ENCODE measurements around the gene STX12. TPM values are rescaled to one million over a fixed set of nuclear protein-coding genes. Genes with fewer than 3 reads are reported as not detected.

The STX12 gene
- total RNA-seq, 2 donors from 2014 or later, result 22.6 to 26.7 TPM

DNA sequence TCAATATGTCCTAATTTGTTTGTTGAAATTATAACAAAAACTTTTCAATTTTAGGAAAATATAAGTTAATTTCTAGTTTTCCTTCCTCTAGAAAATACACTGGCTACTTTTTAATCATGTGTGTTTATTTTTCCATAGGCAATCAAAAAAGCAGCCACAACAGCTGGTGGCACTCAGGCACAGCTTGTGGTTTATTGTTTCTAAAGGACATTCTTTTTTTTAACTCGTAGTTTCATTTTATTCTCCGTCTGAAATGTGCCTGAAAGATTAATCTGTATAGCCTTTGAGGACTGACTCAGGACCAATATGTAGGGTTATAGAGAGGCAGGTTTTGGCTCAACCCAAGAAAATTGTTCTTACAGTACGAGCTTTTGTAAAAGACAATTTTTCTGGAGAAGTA lies 20.7 kb upstream of the STX12 start:
- H3K27ac ChIP-seq, result no peak overlapping the region
- H3K36me3 ChIP-seq (replicated peaks in 1 of 2; ENCODE audit: insufficient read depth in 1 of 2, low read depth in 2 of 2), result peaks cover 9% of the 10 kb centered on the region in 2 donors
- no peak for TF ChIP-seq POLR2A (IDR thresholded peaks at IDR 0.05)
- TF ChIP-seq, protein P1, sequence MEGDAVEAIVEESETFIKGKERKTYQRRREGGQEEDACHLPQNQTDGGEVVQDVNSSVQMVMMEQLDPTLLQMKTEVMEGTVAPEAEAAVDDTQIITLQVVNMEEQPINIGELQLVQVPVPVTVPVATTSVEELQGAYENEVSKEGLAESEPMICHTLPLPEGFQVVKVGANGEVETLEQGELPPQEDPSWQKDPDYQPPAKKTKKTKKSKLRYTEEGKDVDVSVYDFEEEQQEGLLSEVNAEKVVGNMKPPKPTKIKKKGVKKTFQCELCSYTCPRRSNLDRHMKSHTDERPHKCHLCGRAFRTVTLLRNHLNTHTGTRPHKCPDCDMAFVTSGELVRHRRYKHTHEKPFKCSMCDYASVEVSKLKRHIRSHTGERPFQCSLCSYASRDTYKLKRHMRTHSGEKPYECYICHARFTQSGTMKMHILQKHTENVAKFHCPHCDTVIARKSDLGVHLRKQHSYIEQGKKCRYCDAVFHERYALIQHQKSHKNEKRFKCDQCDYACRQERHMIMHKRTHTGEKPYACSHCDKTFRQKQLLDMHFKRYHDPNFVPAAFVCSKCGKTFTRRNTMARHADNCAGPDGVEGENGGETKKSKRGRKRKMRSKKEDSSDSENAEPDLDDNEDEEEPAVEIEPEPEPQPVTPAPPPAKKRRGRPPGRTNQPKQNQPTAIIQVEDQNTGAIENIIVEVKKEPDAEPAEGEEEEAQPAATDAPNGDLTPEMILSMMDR (IDR thresholded peaks at IDR 0.05), result no peak
- 26 to 44% methylated on average over 3 of the region's 3 CpGs for WGBS, 2 donors
- H3K4me3 ChIP-seq, result no peak overlapping the region
- ATAC-seq (no peak), DNase-seq (peak in 1 of 4 donors; percentile 7)
- no peaks in the 10 kb centered on the region for H3K9me3 ChIP-seq
- intact Hi-C loops (cut with DNase I), result no loop called here
- peaks cover 7% of the 10 kb centered on the region for H3K4me1 ChIP-seq
- H3K27me3 ChIP-seq, result no peaks in the 10 kb centered on the region

DNA sequence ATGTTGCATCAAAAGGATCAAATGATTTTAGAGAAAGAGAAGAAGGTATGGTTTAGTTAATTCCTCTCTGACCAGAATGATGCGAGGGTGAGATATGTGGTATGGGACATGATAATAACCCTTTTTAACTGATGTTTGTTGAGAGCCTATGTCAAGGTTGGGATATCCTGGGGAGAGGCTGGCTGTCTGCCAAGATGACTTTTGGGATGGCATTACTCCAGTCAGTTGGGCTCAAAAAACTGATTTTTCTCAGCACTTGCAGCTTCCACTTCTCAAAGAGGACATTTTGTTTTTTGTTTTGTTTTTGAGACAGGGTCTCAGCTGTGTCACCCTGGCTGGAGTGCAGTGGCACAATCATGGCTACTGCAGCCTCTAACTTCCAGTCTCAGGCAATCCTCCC lies 17.7 kb upstream of the STX12 start:
- no peak for ATAC-seq
- Histone ChIP-seq H3K27me3 (no peaks in the 10 kb centered on the region), H3K4me3 (no peak overlapping the region), H3K4me1 (peaks cover 7% of the 10 kb centered on the region), H3K9me3 (no peaks in the 10 kb centered on the region), H3K27ac (no peak overlapping the region), H3K36me3 (replicated peaks in 1 of 2; ENCODE audit: insufficient read depth in 1 of 2, low read depth in 2 of 2) (peaks cover 0 to 6% of the 10 kb centered on the region in 2 donors)
- WGBS, 2 donors, result 85 to 86% methylated on average over 1 of the region's 1 CpG
- DNase-seq, result no peak
- intact Hi-C loops (cut with DNase I), result no loop called here
- no peak for TF ChIP-seq POLR2A (IDR thresholded peaks at IDR 0.05)
- TF ChIP-seq, protein P1 (IDR thresholded peaks at IDR 0.05), result no peak

DNA sequence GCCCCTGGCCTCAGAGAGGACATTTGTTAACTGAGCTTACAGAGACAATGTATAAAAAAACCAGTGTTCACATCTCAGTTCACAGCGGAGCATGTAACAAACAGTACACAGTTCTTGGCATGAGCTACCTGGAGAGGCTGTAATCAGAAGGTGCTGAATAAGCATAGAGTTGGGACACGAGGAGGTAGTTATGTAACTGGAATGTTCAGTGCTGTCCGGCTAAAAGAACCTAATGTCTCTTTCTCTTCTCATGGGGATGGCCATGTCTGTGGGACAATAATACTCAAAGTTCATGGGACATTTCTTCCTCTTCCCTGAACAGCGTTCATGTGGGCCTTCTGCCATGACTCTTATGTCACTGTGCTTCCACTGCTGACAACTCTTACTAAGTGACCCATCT lies 17.2 kb upstream of the STX12 start:
- H3K9me3 ChIP-seq, result no peaks in the 10 kb centered on the region
- 48 to 53% methylated on average over 4 of the region's 4 CpGs for WGBS, 2 donors
- DNase-seq, result no peak
- no peak for TF ChIP-seq POLR2A (IDR thresholded peaks at IDR 0.05)
- TF ChIP-seq, protein P1 (IDR thresholded peaks at IDR 0.05), result no peak
- no peaks in the 10 kb centered on the region for H3K27me3 ChIP-seq
- peaks cover 7% of the 10 kb centered on the region for H3K4me1 ChIP-seq
- H3K4me3 ChIP-seq, result no peak overlapping the region
- intact Hi-C loops (cut with DNase I), result no loop called here
- no peak overlapping the region for H3K27ac ChIP-seq
- H3K36me3 ChIP-seq (replicated peaks in 1 of 2; ENCODE audit: insufficient read depth in 1 of 2, low read depth in 2 of 2), result peaks cover 0 to 6% of the 10 kb centered on the region in 2 donors
- ATAC-seq, result no peak

DNA sequence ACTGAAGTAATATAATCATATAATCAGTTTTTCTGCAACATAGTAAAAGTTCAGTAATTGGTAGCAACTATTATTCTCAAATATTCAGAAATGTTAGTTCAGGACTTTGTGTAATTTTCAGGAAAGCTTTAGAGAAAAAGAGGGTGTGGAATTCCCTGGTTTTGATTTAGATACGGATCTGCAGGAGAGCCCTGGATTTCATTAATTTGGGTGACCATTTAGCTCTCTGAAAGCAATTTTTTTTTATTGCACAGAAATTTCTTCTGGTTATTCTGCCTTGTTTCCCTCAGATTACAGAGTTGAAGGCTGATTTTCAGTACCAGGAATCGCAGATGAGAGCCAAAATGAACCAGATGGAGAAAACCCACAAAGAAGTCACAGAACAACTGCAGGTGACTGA lies 13.8 kb upstream of the STX12 start:
- intact Hi-C loops (cut with DNase I), result no loop called here
- 90 to 96% methylated on average over 2 of the region's 2 CpGs for WGBS, 2 donors
- Histone ChIP-seq H3K4me3 (no peak overlapping the region), H3K36me3 (replicated peaks in 1 of 2; ENCODE audit: insufficient read depth in 1 of 2, low read depth in 2 of 2) (peaks cover 0 to 6% of the 10 kb centered on the region in 2 donors), H3K27ac (no peak overlapping the region), H3K9me3 (no peaks in the 10 kb centered on the region), H3K27me3 (no peaks in the 10 kb centered on the region), H3K4me1 (no peaks in the 10 kb centered on the region)
- TF ChIP-seq, protein P1 (IDR thresholded peaks at IDR 0.05), result no peak
- no peak for TF ChIP-seq POLR2A (IDR thresholded peaks at IDR 0.05)
- DNase-seq (no peak), ATAC-seq (no peak)

DNA sequence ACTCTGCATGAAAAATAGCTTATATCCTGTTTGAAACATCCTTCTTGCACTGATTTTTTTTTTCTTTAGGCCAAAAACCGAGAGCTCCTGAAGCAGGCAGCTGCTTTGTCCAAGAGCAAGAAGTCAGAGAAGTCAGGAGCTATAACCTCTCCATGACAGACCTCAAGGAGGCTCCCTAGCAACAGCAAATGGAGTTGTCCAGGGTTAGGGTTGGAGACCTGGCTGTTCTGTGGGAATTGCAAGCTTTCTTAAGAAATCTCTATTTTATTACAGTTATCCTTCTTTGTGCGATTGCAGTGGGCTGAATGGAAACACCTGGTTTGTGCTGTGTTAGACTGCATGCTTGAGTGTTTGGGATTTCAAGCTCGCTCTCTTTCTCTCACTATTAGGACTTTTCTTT lies 12.6 kb upstream of the STX12 start:
- no peak for ATAC-seq
- WGBS, 2 donors, result 86 to 88% methylated on average over 3 of the region's 3 CpGs
- Histone ChIP-seq H3K9me3 (no peaks in the 10 kb centered on the region), H3K27ac (no peak overlapping the region), H3K4me1 (no peaks in the 10 kb centered on the region), H3K27me3 (no peaks in the 10 kb centered on the region), H3K36me3 (replicated peaks in 1 of 2; ENCODE audit: insufficient read depth in 1 of 2, low read depth in 2 of 2) (peaks cover 0 to 6% of the 10 kb centered on the region in 2 donors), H3K4me3 (no peak overlapping the region)
- DNase-seq, result no peak
- TF ChIP-seq POLR2A (IDR thresholded peaks at IDR 0.05), result no peak
- TF ChIP-seq, protein P1 (IDR thresholded peaks at IDR 0.05), result no peak
- intact Hi-C loops (cut with DNase I), result no loop called here

Data from body of pancreas (tissue), 4 donors.